Spleen (tissue), 11 donors: ENCODE results near the gene XPR1. TPM values are rescaled to one million over a fixed set of nuclear protein-coding genes. Genes with fewer than 3 reads are reported as not detected.
"Not testable (repeated sequence)": the region's sequence is repeated elsewhere in the genome, so short reads cannot be mapped to it uniquely, and the experiment has no call there.

ENCODE experiments used
- DNase-seq: peaks from one replicate; pipeline ENCODE4 v3.0.0-alpha.2; 2020
- H3K27ac ChIP-seq, 8 donors: fragments of 200-600 bp; sonication (generic) in 7 of 8; 1 replicate in 4 of 8; 2 replicates in 4 of 8; pipeline versions ENCODE4 v1.5.0 to v1.8.0; 2016 to 2021; ENCODE audit warnings: inconsistent platforms in 4 of 8, mild to moderate bottlenecking in 4 of 8, moderate library complexity in 1 of 8
- H3K27me3 ChIP-seq, 7 donors: fragments of 200-600 bp; sonication (generic) in 6 of 7; replicated peaks in 1 of 7; 1 replicate in 4 of 7; 2 replicates in 3 of 7; pipeline versions ENCODE4 v1.5.0 to v1.8.0; 2016 to 2021; ENCODE audit warnings: inconsistent platforms in 3 of 7, mild to moderate bottlenecking in 1 of 7
- H3K36me3 ChIP-seq, 6 donors: fragments of 200-600 bp; sonication (generic) in 5 of 6; 1 replicate in 4 of 6; 2 replicates in 2 of 6; pipeline versions ENCODE4 v1.5.0 to v1.8.0; 2016 to 2021; ENCODE audit warnings: inconsistent platforms in 2 of 6
- H3K4me1 ChIP-seq, 6 donors: fragments of 200-600 bp; sonication (generic) in 5 of 6; 1 replicate in 3 of 6; 2 replicates in 3 of 6; pipeline versions ENCODE4 v1.5.0 to v1.8.0; 2016 to 2021; ENCODE audit warnings: inconsistent platforms in 3 of 6
- H3K4me3 ChIP-seq, 8 donors: fragments of 200-600 bp; sonication (generic) in 7 of 8; 1 replicate in 4 of 8; 2 replicates in 4 of 8; pipeline versions ENCODE4 v1.5.0 to v1.8.0; 2016 to 2021; ENCODE audit warnings: inconsistent platforms in 4 of 8, mild to moderate bottlenecking in 4 of 8, moderate library complexity in 2 of 8
- H3K9me3 ChIP-seq, 8 donors: fragments of 200-600 bp; sonication (generic) in 7 of 8; 1 replicate in 4 of 8; 2 replicates in 4 of 8; pipeline versions ENCODE4 v1.5.0 to v1.8.0; 2016 to 2021; ENCODE audit warnings: inconsistent platforms in 4 of 8
- CTCF ChIP-seq, 11 experiments: fragments of 200-600 bp in 7 of 11; fragments of 450-650 bp in 4 of 11; sonication (generic) in 4 of 11; IDR thresholded peaks in 8 of 11; conservative IDR thresholded peaks in 3 of 11; 1 replicate in 7 of 11; 2 replicates in 4 of 11; pipeline versions ENCODE4 v1.4.0 to v1.8.0; 2016 to 2021; ENCODE audit warnings: antibody characterized with exemption in 11 of 11, inconsistent platforms in 4 of 11, mild to moderate bottlenecking in 1 of 11
- POLR2A ChIP-seq, 3 donors: fragments of 450-650 bp; IDR thresholded peaks; one replicate each; pipeline ENCODE4 v1.5.1; 2017; ENCODE audit warnings: antibody characterized with exemption in 3 of 3, mild to moderate bottlenecking in 1 of 3
- POLR2AphosphoS5 ChIP-seq, 3 donors: sonication (generic); formaldehyde crosslinking; IDR thresholded peaks; one replicate each; pipeline ENCODE4 v1.5.1; 2017; ENCODE audit warnings: antibody characterized with exemption in 3 of 3
- WGBS, 5 donors: extraction: QIAGEN DNeasy Blood & Tissue Kit in 3 of 5; methylation state at CpG; one replicate each; pipeline versions ENCODE4 v1.1.5 to v1.1.7; 2013 to 2018; 5-methylcytosine and 5-hydroxymethylcytosine counted together
- intact Hi-C: fragments of 100-400 bp; cut with DNase I; formaldehyde crosslinking; loops from one replicate; pipeline ENCODE4 v1.15.0; 2023; ENCODE audit warnings: low total_unique reads
- polyA plus RNA-seq, 3 donors: library from polyadenylated mRNA; stranded (reverse); fragments of 200-250 nt; gene quantifications; one replicate each; pipeline ENCODE4 v1.2.1, GENCODE V29; 2013
- total RNA-seq, 7 donors: library from RNA; depleted of rRNA in 3 of 7; stranded (reverse); fragments of >200 nt in 3 of 7; fragmentation: NEBNext Ultra II Directional in 4 of 7; extraction: Animal tissue kit (Norgen Biotek cat#: 25700) in 4 of 7; gene quantifications; one replicate each; pipeline versions ENCODE4 v1.1.0 to v1.2.1, GENCODE V29; 2016 to 2021
- donor health status: healthy with polysubstance abuse.
- donor health status: DM: no; HTN: no; CAD: no; lungs with moderate emphysema.
- donor health status: DM: no; HTN: no; CAD: no.
- donor health status: Bipolar disorder and iron deficiency.
- donor health status: healthy.
- donor health status: DM: no; HTN: no; CAD: no.
- donor health status: DM: yes; HTN: yes; CAD: no.

Gene XPR1
- total and polyA plus RNA-seq, 10 donors, result 2.3 to 26.8 (median 18.1) TPM

DNA sequence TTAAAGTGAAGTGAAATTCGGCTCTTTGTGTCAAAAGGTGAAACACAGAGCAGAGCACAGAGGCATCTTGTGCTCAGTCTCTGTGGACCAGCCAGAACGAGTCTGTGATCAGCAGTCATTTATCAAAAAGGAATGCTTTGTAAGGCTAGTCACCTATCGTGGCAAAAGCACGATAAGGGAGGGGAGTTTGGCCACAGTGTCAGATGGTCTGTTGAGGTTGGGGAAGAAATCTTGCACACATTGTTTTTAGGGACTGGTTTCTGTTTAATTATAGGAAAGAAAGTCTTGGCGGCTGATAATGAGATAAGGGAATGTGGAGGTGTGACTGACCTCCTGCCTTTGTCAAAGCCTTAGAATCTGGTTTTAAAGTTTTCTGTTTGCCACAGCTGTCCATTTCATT lies 222.6 kb downstream of the XPR1 start:
- TF ChIP-seq POLR2AphosphoS5 (IDR thresholded peaks at IDR 0.05) (no peak), POLR2A (IDR thresholded peaks at IDR 0.05) (no peak), CTCF (IDR thresholded peaks at IDR 0.05 in 8 of 11, conservative IDR thresholded peaks at IDR 0.05 in 3 of 11) (no peak)
- WGBS, 5 donors, result 41 to 57% (median 46%) methylated on average over 5 of the region's 5 CpGs

DNA sequence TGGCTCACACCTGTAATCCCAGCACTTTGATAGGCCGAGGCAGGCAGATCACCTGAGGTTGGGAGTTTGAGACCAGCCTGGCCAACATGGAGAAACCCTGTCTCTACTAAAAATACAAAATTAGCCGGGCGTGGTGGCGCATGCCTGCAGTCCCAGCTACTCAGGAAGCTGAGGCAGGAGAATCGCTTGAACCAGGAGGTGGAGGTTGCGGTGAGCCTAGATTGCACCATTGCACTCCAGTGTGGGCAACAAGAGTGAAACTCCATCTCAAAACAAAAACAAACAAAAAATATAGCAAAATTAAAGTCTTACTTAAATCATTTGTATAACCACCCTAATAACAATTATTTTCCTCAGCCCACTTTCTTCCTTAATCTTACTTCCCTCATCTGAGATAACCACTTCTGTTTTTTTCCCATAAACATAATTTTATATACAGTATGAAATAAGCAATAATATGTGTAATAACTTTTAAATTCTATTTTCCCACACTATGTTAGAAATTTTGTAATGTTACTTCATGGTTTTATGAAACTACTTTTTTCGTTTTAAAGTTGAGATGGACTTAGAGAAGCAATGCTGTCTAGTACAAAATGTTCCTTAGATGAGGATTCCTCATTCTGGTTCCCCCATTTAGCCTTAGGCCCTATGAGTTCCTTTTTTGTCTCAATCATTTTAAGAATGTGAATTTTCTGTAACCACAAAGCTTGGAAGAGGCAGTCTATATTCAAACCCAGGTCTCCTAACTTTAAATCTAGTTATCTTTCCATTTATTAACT lies 226.3 kb downstream of the XPR1 start:
- H3K9me3 ChIP-seq, intact Hi-C loops, H3K36me3 ChIP-seq, DNase-seq, H3K4me3 ChIP-seq, H3K27me3 ChIP-seq: not testable (repeated sequence)
- H3K4me1 ChIP-seq, result peaks cover 0 to 33% (median 9%) of the 10 kb centered on the region in 6 donors
- H3K27ac ChIP-seq, result peak overlapping the region in 4 of 8 donors; percentile 25 to 69 (median 58)
- WGBS, 5 donors, result 46 to 76% (median 72%) methylated on average over 7 of the region's 7 CpGs

More for the DNA sequence above, 222.6 kb downstream of the XPR1 start:
- Histone ChIP-seq H3K36me3 (peaks cover 0 to 5% (median 0%) of the 10 kb centered on the region in 6 donors), H3K9me3 (peaks cover 0 to 13% (median 8%) of the 10 kb centered on the region in 8 donors), H3K4me3 (no peak overlapping the region), H3K27ac (no peak overlapping the region), H3K4me1 (peaks cover 0 to 43% (median 12%) of the 10 kb centered on the region in 6 donors), H3K27me3 (no peaks in the 10 kb centered on the region)
- no peak for DNase-seq
- intact Hi-C loops, result no loop called here

- Histone ChIP-seq H3K4me3 (no peak overlapping the region), H3K9me3 (no peaks in the 10 kb centered on the region), H3K27me3 (no peaks in the 10 kb centered on the region), H3K27ac (no peak overlapping the region), H3K36me3 (peaks cover 0 to 8% (median 3%) of the 10 kb centered on the region in 6 donors), H3K4me1 (peaks cover 0 to 25% (median 6%) of the 10 kb centered on the region in 6 donors)
- WGBS, 5 donors, result 95 to 98% (median 96%) methylated on average over 1 of the region's 1 CpG
- no peak for TF ChIP-seq POLR2AphosphoS5 (IDR thresholded peaks at IDR 0.05)
- no peak for TF ChIP-seq POLR2A (IDR thresholded peaks at IDR 0.05)
- TF ChIP-seq CTCF (IDR thresholded peaks at IDR 0.05 in 8 of 11, conservative IDR thresholded peaks at IDR 0.05 in 3 of 11), result no peak
- intact Hi-C loops, result no loop called here
- no peak for DNase-seq
Measured at GRCh38 chr1:180859306-180859705, 227.5 kb downstream of the XPR1 start.

DNA sequence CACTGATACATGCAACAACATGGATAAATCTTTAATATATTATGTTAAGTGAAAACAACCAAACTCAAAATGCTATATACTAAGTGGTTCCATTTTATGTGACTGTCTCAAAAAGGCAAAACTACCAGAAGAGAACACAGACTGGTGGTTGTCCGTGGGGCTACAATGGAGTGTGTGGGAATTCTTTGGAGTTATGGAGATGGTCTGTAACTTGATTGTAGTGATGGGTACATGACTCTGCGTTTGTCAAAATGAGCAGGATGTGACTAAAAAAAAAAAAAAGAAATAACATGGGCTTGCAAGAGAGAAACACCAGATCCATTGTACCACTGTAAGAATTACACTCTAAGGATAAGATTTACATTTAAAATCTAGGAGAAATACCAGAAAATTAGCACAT lies 228.7 kb downstream of the XPR1 start:
- DNase-seq, result no peak
- H3K27me3 ChIP-seq, result no peaks in the 10 kb centered on the region
- TF ChIP-seq POLR2A (IDR thresholded peaks at IDR 0.05) (no peak), POLR2AphosphoS5 (IDR thresholded peaks at IDR 0.05) (no peak), CTCF (IDR thresholded peaks at IDR 0.05 in 8 of 11, conservative IDR thresholded peaks at IDR 0.05 in 3 of 11) (no peak)
- intact Hi-C loops, result loop anchor here (5.0 to 10.0 kb wide), 3 partner anchors 226 to 343 kb away; partner anchors contain the start of gene XPR1
- H3K36me3 ChIP-seq, result peaks cover 0 to 20% (median 10%) of the 10 kb centered on the region in 6 donors
- H3K4me3 ChIP-seq, result no peak overlapping the region
- H3K27ac ChIP-seq, result no peak overlapping the region
- H3K9me3 ChIP-seq, result no peaks in the 10 kb centered on the region
- 70 to 83% (median 77%) methylated on average over 2 of the region's 2 CpGs for WGBS, 5 donors
- peaks cover 0 to 22% (median 4%) of the 10 kb centered on the region in 6 donors for H3K4me1 ChIP-seq
